ENCODE measurements around the gene ECI1.

Gene ECI1

DNA sequence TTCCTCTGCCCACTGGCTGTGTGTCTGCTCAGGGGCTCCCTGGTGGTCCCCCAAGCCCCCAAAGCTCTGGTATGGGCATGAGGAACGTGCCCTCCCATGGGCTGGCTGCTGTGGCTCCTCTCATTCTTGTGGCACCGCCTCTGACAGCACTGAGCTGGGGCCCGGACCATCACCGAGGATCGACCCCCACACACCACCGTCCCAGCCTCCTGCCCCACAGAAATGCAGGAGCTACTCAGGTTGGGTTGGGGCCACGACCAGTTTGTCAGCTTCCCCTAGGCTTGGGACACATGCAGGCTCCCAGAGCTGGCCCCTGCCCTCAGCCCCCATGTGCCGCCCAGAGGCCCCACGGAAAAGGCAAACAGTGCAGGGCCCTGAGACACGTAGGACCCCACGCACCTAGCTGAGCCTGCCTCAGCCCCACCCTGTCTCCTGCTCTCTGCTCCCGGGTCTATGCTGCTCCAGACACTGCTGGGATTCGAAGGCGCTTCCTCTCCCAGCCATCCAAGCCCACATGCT, 51.7 kb downstream of the ECI1 start:
- no peak overlapping the region for H3K4me3 ChIP-seq (ENCODE audit: low read depth, low read length)
- no peak for DNase-seq (ENCODE audit: low read depth)
- TF ChIP-seq CTCF (IDR thresholded peaks at IDR 0.05; ENCODE audit: low read depth, low read length) (no peak), MAX (IDR thresholded peaks at IDR 0.05; ENCODE audit: low read depth, low read length) (no peak), POLR2A (IDR thresholded peaks at IDR 0.05; ENCODE audit: extremely low read depth, insufficient read length) (no peak), MYC (IDR thresholded peaks at IDR 0.05; ENCODE audit: low read depth, low read length) (no peak)

GRCh38 chr16:2199095-2199494, 52.3 kb downstream of the ECI1 start:
- H3K4me3 ChIP-seq (ENCODE audit: low read depth, low read length): no peak overlapping the region
- DNase-seq (ENCODE audit: low read depth): no peak
- TF ChIP-seq MAX (IDR thresholded peaks at IDR 0.05; ENCODE audit: low read depth, low read length) (no peak), MYC (IDR thresholded peaks at IDR 0.05; ENCODE audit: low read depth, low read length) (no peak), CTCF (IDR thresholded peaks at IDR 0.05; ENCODE audit: low read depth, low read length) (no peak), POLR2A (IDR thresholded peaks at IDR 0.05; ENCODE audit: extremely low read depth, insufficient read length) (no peak)

GRCh38 chr16:2198283-2198682, 53.1 kb downstream of the ECI1 start:
- TF ChIP-seq POLR2A (IDR thresholded peaks at IDR 0.05; ENCODE audit: extremely low read depth, insufficient read length) (no peak), CTCF (IDR thresholded peaks at IDR 0.05; ENCODE audit: low read depth, low read length) (no peak), MYC (IDR thresholded peaks at IDR 0.05; ENCODE audit: low read depth, low read length) (no peak), MAX (IDR thresholded peaks at IDR 0.05; ENCODE audit: low read depth, low read length) (no peak)
- H3K4me3 ChIP-seq (ENCODE audit: low read depth, low read length): no peak overlapping the region
- no peak for DNase-seq (ENCODE audit: low read depth)

DNA sequence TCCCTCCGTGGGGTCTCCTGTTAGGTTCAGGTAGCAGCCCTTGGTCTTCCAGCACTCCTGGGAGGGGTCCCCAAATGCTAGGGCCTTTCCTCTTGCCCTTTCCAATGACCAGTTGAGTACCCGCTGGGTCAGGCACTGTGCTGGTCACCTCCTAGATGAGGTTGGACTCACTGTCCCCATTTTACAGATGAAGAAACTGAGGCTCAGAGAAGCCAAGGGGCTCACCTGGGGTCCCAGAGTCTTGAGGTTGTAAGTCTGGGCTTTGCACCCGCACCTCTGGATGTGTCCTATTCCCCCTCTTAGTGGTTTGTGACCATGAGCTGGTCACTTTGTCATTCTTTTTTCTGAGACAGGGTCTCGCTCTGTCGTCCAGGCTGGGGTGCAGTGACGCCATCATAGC, 53.6 kb downstream of the ECI1 start:
- TF ChIP-seq MYC (IDR thresholded peaks at IDR 0.05; ENCODE audit: low read depth, low read length) (no peak), MAX (IDR thresholded peaks at IDR 0.05; ENCODE audit: low read depth, low read length) (no peak), CTCF (IDR thresholded peaks at IDR 0.05; ENCODE audit: low read depth, low read length) (no peak), POLR2A (IDR thresholded peaks at IDR 0.05; ENCODE audit: extremely low read depth, insufficient read length) (no peak)
- H3K4me3 ChIP-seq (ENCODE audit: low read depth, low read length): no peak overlapping the region
- DNase-seq (ENCODE audit: low read depth): no peak

- no peak for DNase-seq (ENCODE audit: low read depth)
- TF ChIP-seq POLR2A (IDR thresholded peaks at IDR 0.05; ENCODE audit: extremely low read depth, insufficient read length): no peak
- TF ChIP-seq CTCF (IDR thresholded peaks at IDR 0.05; ENCODE audit: low read depth, low read length): no peak
- no peak for TF ChIP-seq MYC (IDR thresholded peaks at IDR 0.05; ENCODE audit: low read depth, low read length)
- no peak for TF ChIP-seq MAX (IDR thresholded peaks at IDR 0.05; ENCODE audit: low read depth, low read length)
- H3K4me3 ChIP-seq (ENCODE audit: low read depth, low read length): no peak overlapping the region
Observed at GRCh38 chr16:2196981-2197511, 54.3 kb downstream of the ECI1 start.
